Fibroblast of lung (primary cell): Measurements from ENCODE around the gene SELENOK. TPM values are rescaled to one million over a fixed set of nuclear protein-coding genes. Genes with fewer than 3 reads are reported as not detected.

Experiments used
- DNase-seq, 2 donors: peaks; one replicate each; pipeline versions ENCODE4 v3.0.0 to v3.0.0-alpha.2; 2010; ENCODE audit warnings: low read depth in 2 of 2
- H2AFZ ChIP-seq: 2 replicates; pipeline ENCODE4 v1.5.1; 2012; ENCODE audit warnings: low read length, control low read depth, inconsistent platforms
- H3K27ac ChIP-seq: 2 replicates; pipeline ENCODE4 v1.5.1; 2011; ENCODE audit warnings: low read length, control low read depth; ENCODE audit not compliant: insufficient read depth
- H3K27me3 ChIP-seq: 2 replicates; pipeline ENCODE4 v1.5.1; 2011; ENCODE audit warnings: mild to moderate bottlenecking, low read length; ENCODE audit not compliant: control insufficient read depth, insufficient read depth
- H3K36me3 ChIP-seq: 2 replicates; pipeline ENCODE4 v1.5.1; 2011; ENCODE audit warnings: low read length; ENCODE audit not compliant: control insufficient read depth, insufficient read depth
- H3K4me1 ChIP-seq: 2 replicates; pipeline ENCODE4 v1.5.1; 2011; ENCODE audit warnings: low read length; ENCODE audit not compliant: control insufficient read depth, insufficient read depth; ENCODE audit errors: extremely low read depth
- H3K4me2 ChIP-seq: 2 replicates; pipeline ENCODE4 v1.5.1; 2011; ENCODE audit warnings: low read length, control low read depth; ENCODE audit not compliant: insufficient read depth; ENCODE audit errors: extremely low read depth
- H3K4me3 ChIP-seq, 4 experiments: fragments of 200-600 bp in 1 of 4; sonication (generic) in 1 of 4; replicated peaks in 1 of 4; 2 replicates each; pipeline ENCODE4 v1.5.1; 2011 to 2016; ENCODE audit warnings: low read length in 4 of 4, low read depth in 3 of 4, mild to moderate bottlenecking in 3 of 4, control low read depth in 2 of 4, inconsistent platforms in 1 of 4, mixed read lengths in 1 of 4; ENCODE audit not compliant: insufficient read depth in 1 of 4; ENCODE audit errors: control extremely low read depth in 1 of 4
- H3K79me2 ChIP-seq: 2 replicates; pipeline ENCODE4 v1.5.1; 2012; ENCODE audit warnings: mild to moderate bottlenecking, low read length, inconsistent platforms; ENCODE audit not compliant: control insufficient read depth, insufficient read depth
- H3K9ac ChIP-seq: 2 replicates; pipeline ENCODE4 v1.5.1; 2011; ENCODE audit warnings: mild to moderate bottlenecking, low read length, control low read depth; ENCODE audit not compliant: insufficient read depth
- H3K9me3 ChIP-seq: 2 replicates; pipeline ENCODE4 v1.5.1; 2012; ENCODE audit warnings: low read depth, low read length; ENCODE audit not compliant: control insufficient read depth, insufficient read depth
- H4K20me1 ChIP-seq: 2 replicates; pipeline ENCODE4 v1.5.1; 2011; ENCODE audit warnings: low read length; ENCODE audit not compliant: control insufficient read depth, insufficient read depth; ENCODE audit errors: extremely low read depth
- EZH2 ChIP-seq: IDR thresholded peaks from 2 replicates; pipeline ENCODE4 v1.5.1; 2012; ENCODE audit warnings: low read length, control low read depth, mild to moderate bottlenecking; ENCODE audit errors: missing control alignments
- polyA plus RNA-seq, 2 donors: library from polyadenylated mRNA; depleted of rRNA in 1 of 2; stranded (reverse) in 1 of 2; unstranded in 1 of 2; fragments of >200 nt; gene quantifications; 2 replicates each; pipeline ENCODE4 v1.2.1, GENCODE V29; 2011 to 2012; ENCODE audit warnings: missing spikeins in 1 of 2
- total RNA-seq: library from RNA; depleted of rRNA; stranded (reverse); fragments of >200 nt; gene quantifications from 2 replicates; pipeline ENCODE4 v1.2.1, GENCODE V29; 2014
- TF ChIP-seq, protein P1 (sequence below), 2 donors: IDR thresholded peaks in 1 of 2; conservative IDR thresholded peaks in 1 of 2; 1 replicate in 1 of 2; 2 replicates in 1 of 2; pipeline ENCODE4 v1.5.1; 2011 to 2012; ENCODE audit warnings: low read length in 2 of 2, control low read depth in 1 of 2, inconsistent platforms in 1 of 2, low read depth in 1 of 2, mild to moderate bottlenecking in 1 of 2

Gene SELENOK
- total and polyA plus RNA-seq, 2 donors (not counting 1 experiment from before 2014, with no cell fraction given): 26.9 to 40.1 TPM

DNA sequence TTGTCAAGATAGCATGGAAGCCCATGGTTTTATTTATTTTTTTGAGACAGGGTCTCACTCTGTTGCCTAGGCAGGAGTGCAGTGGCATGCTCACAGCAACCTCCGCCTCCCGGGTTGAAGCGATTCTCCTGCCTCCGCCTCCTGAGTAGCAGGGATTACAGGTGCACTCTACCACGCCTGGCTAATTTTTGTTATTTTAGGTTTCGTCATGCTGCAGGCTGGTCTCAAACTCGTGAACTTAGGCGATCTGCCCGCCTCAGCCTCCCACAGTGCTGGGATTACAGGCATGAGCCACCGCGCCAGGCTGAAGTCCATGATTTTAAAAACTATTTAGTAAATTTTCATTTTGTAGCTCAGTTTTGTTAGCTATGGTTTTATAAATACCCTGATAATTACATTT is 7.0 kb downstream of the SELENOK start:
- Histone ChIP-seq H3K4me1 (peaks cover 6% of the 10 kb centered on the region), H2AFZ (no peak overlapping the region), H3K27ac (no peak overlapping the region), H3K27me3 (no peaks in the 10 kb centered on the region), H4K20me1 (no peaks in the 10 kb centered on the region), H3K79me2 (peaks cover 24% of the 10 kb centered on the region), H3K9ac (no peak overlapping the region), H3K9me3 (no peaks in the 10 kb centered on the region), H3K36me3 (peaks cover 3% of the 10 kb centered on the region), H3K4me2 (no peak overlapping the region), H3K4me3 (no peak overlapping the region)
- no peak for DNase-seq
- TF ChIP-seq, protein P1, sequence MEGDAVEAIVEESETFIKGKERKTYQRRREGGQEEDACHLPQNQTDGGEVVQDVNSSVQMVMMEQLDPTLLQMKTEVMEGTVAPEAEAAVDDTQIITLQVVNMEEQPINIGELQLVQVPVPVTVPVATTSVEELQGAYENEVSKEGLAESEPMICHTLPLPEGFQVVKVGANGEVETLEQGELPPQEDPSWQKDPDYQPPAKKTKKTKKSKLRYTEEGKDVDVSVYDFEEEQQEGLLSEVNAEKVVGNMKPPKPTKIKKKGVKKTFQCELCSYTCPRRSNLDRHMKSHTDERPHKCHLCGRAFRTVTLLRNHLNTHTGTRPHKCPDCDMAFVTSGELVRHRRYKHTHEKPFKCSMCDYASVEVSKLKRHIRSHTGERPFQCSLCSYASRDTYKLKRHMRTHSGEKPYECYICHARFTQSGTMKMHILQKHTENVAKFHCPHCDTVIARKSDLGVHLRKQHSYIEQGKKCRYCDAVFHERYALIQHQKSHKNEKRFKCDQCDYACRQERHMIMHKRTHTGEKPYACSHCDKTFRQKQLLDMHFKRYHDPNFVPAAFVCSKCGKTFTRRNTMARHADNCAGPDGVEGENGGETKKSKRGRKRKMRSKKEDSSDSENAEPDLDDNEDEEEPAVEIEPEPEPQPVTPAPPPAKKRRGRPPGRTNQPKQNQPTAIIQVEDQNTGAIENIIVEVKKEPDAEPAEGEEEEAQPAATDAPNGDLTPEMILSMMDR (conservative IDR thresholded peaks at IDR 0.05 in 1 of 2, IDR thresholded peaks at IDR 0.05 in 1 of 2; ENCODE audit: low read depth in 1 of 2, low read length in 2 of 2): no peak
- TF ChIP-seq EZH2: no peak

DNA sequence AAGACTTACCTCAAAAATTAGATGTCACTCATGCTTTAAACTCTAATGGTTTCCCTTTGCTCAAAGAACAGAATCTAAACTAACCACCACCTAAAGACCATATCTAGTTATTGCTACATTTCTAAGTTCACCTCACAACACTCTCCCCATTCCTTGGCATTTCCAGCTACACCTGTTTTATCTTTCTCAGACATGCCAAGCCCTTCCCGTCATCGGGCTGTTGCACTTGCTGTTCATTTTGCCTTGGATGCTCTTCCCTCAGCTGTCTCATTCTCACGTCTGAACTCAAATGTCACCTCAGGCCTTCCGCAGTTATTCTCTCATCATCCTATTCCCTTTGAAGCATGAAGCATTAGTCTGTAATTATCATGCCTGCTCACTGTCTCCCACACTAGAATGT is 8.7 kb downstream of the SELENOK start:
- Histone ChIP-seq H3K9me3 (no peaks in the 10 kb centered on the region), H3K27me3 (no peaks in the 10 kb centered on the region), H3K4me2 (no peak overlapping the region), H2AFZ (no peak overlapping the region), H3K4me3 (no peak overlapping the region), H3K4me1 (peaks cover 6% of the 10 kb centered on the region), H4K20me1 (no peaks in the 10 kb centered on the region), H3K36me3 (peaks cover 8% of the 10 kb centered on the region), H3K79me2 (peaks cover 19% of the 10 kb centered on the region), H3K9ac (no peak overlapping the region), H3K27ac (no peak overlapping the region)
- TF ChIP-seq, protein P1 (conservative IDR thresholded peaks at IDR 0.05 in 1 of 2, IDR thresholded peaks at IDR 0.05 in 1 of 2; ENCODE audit: low read depth in 1 of 2, low read length in 2 of 2): no peak
- no peak for TF ChIP-seq EZH2
- no peak for DNase-seq

DNA sequence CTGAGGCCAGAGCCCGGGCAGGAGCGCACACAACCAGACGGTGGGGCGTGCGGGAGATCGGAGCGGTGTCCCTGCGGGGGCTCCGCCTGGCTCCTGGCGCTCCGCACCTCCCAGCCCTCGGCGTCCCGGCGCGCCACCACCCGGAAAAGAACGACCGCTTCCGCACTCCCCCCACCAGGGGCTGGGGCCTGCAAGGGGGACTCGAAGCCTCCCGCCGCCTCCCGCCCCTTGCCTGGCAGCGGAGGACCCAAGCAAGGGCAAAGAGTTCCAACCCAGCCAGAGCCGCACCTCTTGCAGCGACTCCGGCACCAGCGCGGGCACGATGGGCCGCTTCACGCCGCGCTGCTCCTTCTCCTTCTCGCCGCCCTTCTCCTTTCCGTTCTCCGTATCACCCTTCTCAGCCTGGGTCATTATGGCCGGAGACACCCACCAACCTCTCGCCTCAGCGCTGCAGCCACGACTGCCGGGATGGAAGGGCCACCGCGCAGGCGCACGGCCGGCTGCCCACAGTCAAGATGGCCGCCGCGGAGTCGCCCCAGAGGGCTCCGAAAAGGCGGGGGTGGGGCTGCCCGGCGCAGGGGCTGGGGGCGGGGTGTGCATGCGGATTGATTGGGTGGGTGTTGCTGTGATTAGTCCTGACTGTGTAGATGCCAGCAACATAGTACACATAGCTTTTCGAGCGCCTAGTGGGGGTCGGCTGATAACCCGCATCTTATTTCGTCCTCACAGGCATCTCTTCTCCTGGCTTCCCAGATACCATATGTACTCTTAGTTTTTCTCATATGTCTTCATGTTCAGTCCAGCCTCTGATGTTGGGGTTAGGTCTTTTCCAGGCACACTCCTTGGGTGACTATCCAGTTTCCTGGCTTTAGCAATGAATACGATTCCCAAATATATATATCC is 9.7 kb downstream of the SELENOK start, which contains the start of gene ACTR8:
Gene ACTR8, minus strand, starts transcription at position 462 of the 903 bp plus-strand sequence. Its CDS starts 51 bp downstream, at position 411.
- Histone ChIP-seq H3K4me2 (peak within 1 kb of the TSS; percentile 81), H3K27ac (peak within 1 kb of the TSS; percentile 91), H3K27me3 (no peaks in the 10 kb centered on the region), H3K79me2 (peaks cover 17% of the 10 kb centered on the region), H3K4me1 (peaks cover 6% of the 10 kb centered on the region), H4K20me1 (peaks cover 1% of the 10 kb centered on the region), H3K9ac (peak within 1 kb of the TSS; percentile 86), H3K9me3 (no peaks in the 10 kb centered on the region), H2AFZ (peak within 1 kb of the TSS; percentile 95), H3K36me3 (peaks cover 13% of the 10 kb centered on the region), H3K4me3 (peak within 1 kb of the TSS; percentile 68 to 92 (median 81))
- no peak for TF ChIP-seq EZH2
- TF ChIP-seq, protein P1 (conservative IDR thresholded peaks at IDR 0.05 in 1 of 2, IDR thresholded peaks at IDR 0.05 in 1 of 2; ENCODE audit: low read depth in 1 of 2, low read length in 2 of 2): peak; percentile 11 to 23
- peak; percentile 78 to 86 for DNase-seq
